ENCODE measurements around the gene SVIL. TPM values are rescaled to one million over a fixed set of nuclear protein-coding genes. Genes with fewer than 3 reads are reported as not detected.

SVIL gene
- total RNA-seq = 7.8 and 13.4 TPM in 2 replicates

GRCh38 chr10:29634764-29635625 is at the start of gene SVIL:
Gene SVIL, minus strand, starts transcription at chr10:29634971. Its CDS starts 79,913 bp downstream, at chr10:29555058.

Data from hair follicular keratinocyte (primary cell).